CD14-positive monocyte (primary cell): ENCODE measurements around the gene GINS2. TPM values are rescaled to one million over a fixed set of nuclear protein-coding genes. Genes with fewer than 3 reads are reported as not detected.

ENCODE experiments used
- DNase-seq, 3 donors: peaks; one replicate each; pipeline ENCODE4 v3.0.0-alpha.2; 2011 to 2022
- H2AFZ ChIP-seq: 2 replicates; pipeline ENCODE4 v1.6.0; 2012; ENCODE audit warnings: mild to moderate bottlenecking, low read depth, low read length, inconsistent platforms; ENCODE audit not compliant: insufficient read depth, poor library complexity, severe bottlenecking
- H3K27ac ChIP-seq, 2 donors: 1 replicate in 1 of 2; 2 replicates in 1 of 2; pipeline ENCODE4 v1.5.1; 2012 to 2013; ENCODE audit warnings: low read length in 2 of 2, control low read depth in 1 of 2, inconsistent platforms in 1 of 2, low read depth in 1 of 2, mild to moderate bottlenecking in 1 of 2
- H3K27me3 ChIP-seq, 2 donors: one replicate each; pipeline versions ENCODE4 v1.6.0 to v1.6.1; 2011 to 2013; ENCODE audit warnings: low read length in 2 of 2; ENCODE audit not compliant: control insufficient read depth in 2 of 2, insufficient read depth in 2 of 2
- H3K36me3 ChIP-seq, 2 donors: replicated peaks in 1 of 2; 1 replicate in 1 of 2; 2 replicates in 1 of 2; pipeline versions ENCODE4 v1.5.1 to v1.6.1; 2012 to 2013; ENCODE audit warnings: low read length in 2 of 2, control low read depth in 1 of 2, inconsistent platforms in 1 of 2, mild to moderate bottlenecking in 1 of 2; ENCODE audit not compliant: insufficient read depth in 2 of 2, control insufficient read depth in 1 of 2
- H3K4me1 ChIP-seq, 2 donors: 1 replicate in 1 of 2; 2 replicates in 1 of 2; pipeline versions ENCODE4 v1.5.1 to v1.6.1; 2012 to 2013; ENCODE audit warnings: low read length in 2 of 2, control low read depth in 1 of 2, inconsistent platforms in 1 of 2, mild to moderate bottlenecking in 1 of 2, moderate library complexity in 1 of 2; ENCODE audit not compliant: insufficient read depth in 2 of 2, control insufficient read depth in 1 of 2
- H3K4me2 ChIP-seq: replicated peaks from 2 replicates; pipeline ENCODE3; 2012; ENCODE audit warnings: low read length, moderate library complexity, mild to moderate bottlenecking; ENCODE audit not compliant: poor library complexity, severe bottlenecking; ENCODE audit errors: extremely low read depth
- H3K4me3 ChIP-seq, 3 experiments: fragments of 200-600 bp in 1 of 3; sonication (generic) in 1 of 3; replicated peaks in 1 of 3; 1 replicate in 2 of 3; 2 replicates in 1 of 3; pipeline ENCODE4 v1.5.1; 2011 to 2013; ENCODE audit warnings: low read length in 3 of 3, mild to moderate bottlenecking in 3 of 3, control low read depth in 2 of 3, low read depth in 2 of 3, inconsistent platforms in 1 of 3, moderate library complexity in 1 of 3
- H3K79me2 ChIP-seq: 2 replicates; pipeline ENCODE4 v1.6.0; 2012; ENCODE audit warnings: mild to moderate bottlenecking, control low read depth, inconsistent platforms, low read length, moderate library complexity; ENCODE audit not compliant: insufficient read depth
- H3K9ac ChIP-seq: 2 replicates; pipeline ENCODE4 v1.6.0; 2017; ENCODE audit warnings: low read length, mild to moderate bottlenecking; ENCODE audit not compliant: insufficient read depth, poor library complexity, severe bottlenecking
- H3K9me3 ChIP-seq, 2 donors: replicated peaks in 1 of 2; 1 replicate in 1 of 2; 2 replicates in 1 of 2; pipeline versions ENCODE4 v1.5.1 to v1.6.1; 2012 to 2013; ENCODE audit warnings: low read length in 2 of 2, control low read depth in 1 of 2; ENCODE audit not compliant: control insufficient read depth in 1 of 2, insufficient read depth in 1 of 2
- H4K20me1 ChIP-seq: 2 replicates; pipeline ENCODE4 v1.6.0; 2012; ENCODE audit warnings: mild to moderate bottlenecking, low read length, control low read depth, moderate library complexity; ENCODE audit not compliant: insufficient read depth
- H3K27ac Mint-ChIP-seq, 7 donors: one replicate each; pipeline ENCODE4 v1.8.0; 2020; ENCODE audit warnings: mild to moderate bottlenecking in 7 of 7, mixed read lengths in 7 of 7, moderate library complexity in 6 of 7, inconsistent platforms in 2 of 7
- H3K27me3 Mint-ChIP-seq, 3 donors: one replicate each; pipeline ENCODE4 v1.8.0; 2021 to 2022; ENCODE audit warnings: low read depth in 3 of 3, mild to moderate bottlenecking in 3 of 3, mixed read lengths in 3 of 3, moderate library complexity in 3 of 3, inconsistent platforms in 1 of 3
- H3K36me3 Mint-ChIP-seq, 2 donors: one replicate each; pipeline ENCODE4 v1.8.0; 2020; ENCODE audit warnings: mixed read lengths in 2 of 2, inconsistent platforms in 1 of 2, mild to moderate bottlenecking in 1 of 2
- H3K4me1 Mint-ChIP-seq: one replicate; pipeline ENCODE4 v1.8.0; 2020; ENCODE audit warnings: mild to moderate bottlenecking, mixed read lengths
- H3K4me3 Mint-ChIP-seq, 2 donors: one replicate each; pipeline ENCODE4 v1.8.0; 2020; ENCODE audit warnings: mild to moderate bottlenecking in 2 of 2, mixed read lengths in 2 of 2, moderate library complexity in 1 of 2
- H3K9me3 Mint-ChIP-seq, 7 donors: one replicate each; pipeline ENCODE4 v1.8.0; 2020 to 2022; ENCODE audit warnings: mixed read lengths in 7 of 7, mild to moderate bottlenecking in 6 of 7, moderate library complexity in 6 of 7, inconsistent platforms in 2 of 7
- WGBS: methylation state at CpG from one replicate; pipeline ENCODE4 v1.1.5; 2013; ENCODE audit warnings: missing lambda C conversion rate; ENCODE audit not compliant: insufficient coverage; 5-methylcytosine and 5-hydroxymethylcytosine counted together
- intact Hi-C, 2 donors: fragments of 100-400 bp; cut with micrococcal nuclease; formaldehyde crosslinking; loops; one replicate each; pipeline versions ENCODE4 v1.15.0 to v1.15.1; 2023
- polyA plus RNA-seq, 3 donors: library from polyadenylated mRNA; depleted of rRNA in 1 of 3; unstranded in 2 of 3; stranded (reverse) in 1 of 3; fragments of 300-500 nt in 2 of 3; fragments of >200 nt in 1 of 3; fragmentation: Illumina TruSeq in 2 of 3; gene quantifications; 1 replicate in 2 of 3; 2 replicates in 1 of 3; pipeline ENCODE4 v1.2.3, GENCODE V29; 2012 to 2021
- TF ChIP-seq, protein P1 (sequence below): fragments of 200-600 bp; IDR thresholded peaks from one replicate; pipeline ENCODE4 v1.8.0; 2022; ENCODE audit warnings: antibody characterized with exemption, mild to moderate bottlenecking

GINS2 gene
- polyA plus RNA-seq, 3 donors, result 0.13 to 0.28 TPM; not detected in 1

DNA sequence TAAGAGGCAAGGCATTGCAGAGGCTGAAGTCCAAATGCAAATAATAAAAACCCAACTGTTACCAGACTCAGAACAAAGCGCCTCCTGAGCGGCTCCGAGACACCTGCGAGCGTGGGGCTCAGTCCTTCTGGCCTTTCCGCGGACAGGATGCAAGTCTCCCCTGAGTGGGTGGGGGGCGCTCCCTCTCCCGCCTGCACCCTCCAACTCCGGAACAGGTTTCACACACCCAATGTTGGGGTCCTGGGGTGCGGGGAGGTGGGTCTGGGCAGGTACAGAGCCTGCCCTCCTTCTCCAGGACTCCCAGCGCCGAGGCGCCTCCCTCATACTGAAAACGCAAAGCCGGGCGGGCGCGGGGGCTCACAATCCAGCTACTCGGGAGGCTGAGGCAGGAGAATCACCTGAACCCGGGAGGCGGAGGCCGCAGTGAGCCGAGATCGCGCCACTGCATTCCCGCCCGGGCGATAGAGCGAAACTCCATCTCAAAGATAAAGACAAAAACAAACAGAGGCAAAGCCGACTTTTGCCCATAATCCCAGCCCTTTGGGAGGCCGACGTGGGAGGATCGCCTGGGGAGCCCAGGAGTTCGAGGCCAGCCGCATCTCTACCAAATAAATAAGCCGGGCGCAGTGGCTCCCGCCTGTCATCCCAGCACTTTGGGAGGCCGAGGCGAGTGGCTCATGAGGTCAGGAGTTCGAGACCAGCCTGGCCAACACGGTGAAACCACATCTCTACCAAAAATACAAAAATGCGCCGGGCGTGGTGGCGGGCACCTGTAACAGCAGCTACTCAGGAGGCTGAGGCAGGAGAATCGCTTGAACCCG lies 893 bp downstream of the GINS2 start:
- Histone ChIP-seq H3K4me1 (peaks cover 16 to 22% of the 10 kb centered on the region in 2 donors), H3K4me3 (peak overlapping the region in 2 of 3 experiments; percentile 40 to 76), H3K9me3 (no peaks in the 10 kb centered on the region), H3K4me2 (peak overlapping the region; percentile 77), H3K27ac (no peak overlapping the region), H3K27me3 (no peaks in the 10 kb centered on the region), H3K9ac (peak overlapping the region; percentile 19), H3K79me2 (peaks cover 28% of the 10 kb centered on the region), H4K20me1 (no peaks in the 10 kb centered on the region), H3K36me3 (no peaks in the 10 kb centered on the region), H2AFZ (peak overlapping the region; percentile 87)
- TF ChIP-seq, protein P1, sequence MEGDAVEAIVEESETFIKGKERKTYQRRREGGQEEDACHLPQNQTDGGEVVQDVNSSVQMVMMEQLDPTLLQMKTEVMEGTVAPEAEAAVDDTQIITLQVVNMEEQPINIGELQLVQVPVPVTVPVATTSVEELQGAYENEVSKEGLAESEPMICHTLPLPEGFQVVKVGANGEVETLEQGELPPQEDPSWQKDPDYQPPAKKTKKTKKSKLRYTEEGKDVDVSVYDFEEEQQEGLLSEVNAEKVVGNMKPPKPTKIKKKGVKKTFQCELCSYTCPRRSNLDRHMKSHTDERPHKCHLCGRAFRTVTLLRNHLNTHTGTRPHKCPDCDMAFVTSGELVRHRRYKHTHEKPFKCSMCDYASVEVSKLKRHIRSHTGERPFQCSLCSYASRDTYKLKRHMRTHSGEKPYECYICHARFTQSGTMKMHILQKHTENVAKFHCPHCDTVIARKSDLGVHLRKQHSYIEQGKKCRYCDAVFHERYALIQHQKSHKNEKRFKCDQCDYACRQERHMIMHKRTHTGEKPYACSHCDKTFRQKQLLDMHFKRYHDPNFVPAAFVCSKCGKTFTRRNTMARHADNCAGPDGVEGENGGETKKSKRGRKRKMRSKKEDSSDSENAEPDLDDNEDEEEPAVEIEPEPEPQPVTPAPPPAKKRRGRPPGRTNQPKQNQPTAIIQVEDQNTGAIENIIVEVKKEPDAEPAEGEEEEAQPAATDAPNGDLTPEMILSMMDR, result no peak
- intact Hi-C loops, result loop anchor here in 1 of 2 donors (5.0 kb wide), 1 partner anchor 71 kb away; no protein-coding TSS in a partner anchor
- WGBS, result 88% methylated on average over 38 of the region's 49 CpGs
- H3K4me3 Mint-ChIP-seq, result peak overlapping the region; percentile 75 to 82
- peaks cover 23% of the 10 kb centered on the region for H3K4me1 Mint-ChIP-seq
- H3K36me3 Mint-ChIP-seq, result peaks cover 2 to 22% of the 10 kb centered on the region in 2 donors
- H3K9me3 Mint-ChIP-seq, result no peaks in the 10 kb centered on the region
- DNase-seq, result no peak
- peak overlapping the region in 1 of 7 donors; percentile 55 for H3K27ac Mint-ChIP-seq
- H3K27me3 Mint-ChIP-seq, result peaks cover 11 to 13% (median 13%) of the 10 kb centered on the region in 3 donors

DNA sequence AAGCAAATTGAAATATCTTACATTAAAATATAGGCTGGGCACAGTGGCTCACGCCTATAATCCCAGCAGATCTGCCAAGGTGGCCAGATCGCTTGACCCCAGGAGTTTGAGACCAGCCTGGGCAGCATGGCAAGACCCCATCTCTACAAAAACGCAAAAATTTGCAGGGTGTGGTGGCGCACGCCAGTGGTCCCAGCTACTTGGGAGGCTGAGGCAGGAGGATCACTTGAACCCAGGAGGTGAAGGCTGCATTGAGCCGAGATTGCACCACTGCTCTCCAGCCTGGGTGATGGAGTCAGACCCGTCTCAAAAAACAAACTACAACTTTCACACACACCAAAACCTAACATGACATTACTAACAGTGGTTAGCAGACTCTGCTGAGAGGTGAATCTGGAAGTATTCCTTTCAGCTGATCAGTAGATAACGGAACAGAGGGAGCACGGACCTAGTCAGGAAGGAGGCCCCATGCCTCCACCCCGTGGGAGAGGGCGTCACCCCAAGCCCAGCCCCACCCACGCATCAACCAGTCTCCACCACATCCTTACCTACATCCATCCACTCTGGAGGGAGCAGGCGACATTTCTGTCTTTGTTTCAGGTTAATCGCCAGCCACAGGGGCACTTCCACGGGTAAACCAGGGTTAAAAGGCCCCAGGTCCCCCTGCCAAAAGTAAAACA lies 1.7 kb downstream of the GINS2 start:
- Histone ChIP-seq H3K79me2 (peaks cover 28% of the 10 kb centered on the region), H3K4me2 (no peak overlapping the region), H3K9ac (no peak overlapping the region), H3K4me1 (peaks cover 16 to 22% of the 10 kb centered on the region in 2 donors), H2AFZ (no peak overlapping the region), H3K4me3 (no peak overlapping the region), H3K27ac (no peak overlapping the region), H3K9me3 (no peaks in the 10 kb centered on the region), H3K27me3 (no peaks in the 10 kb centered on the region), H3K36me3 (no peaks in the 10 kb centered on the region), H4K20me1 (no peaks in the 10 kb centered on the region)
- Mint-ChIP-seq H3K4me1 (peaks cover 23% of the 10 kb centered on the region), H3K4me3 (no peak overlapping the region), H3K27me3 (peaks cover 10 to 12% (median 11%) of the 10 kb centered on the region in 3 donors), H3K27ac (no peak overlapping the region), H3K36me3 (peaks cover 2 to 23% of the 10 kb centered on the region in 2 donors), H3K9me3 (no peaks in the 10 kb centered on the region)
- WGBS, result 69% methylated on average over 9 of the region's 15 CpGs
- intact Hi-C loops, result loop anchor here in 1 of 2 donors (5.0 kb wide), 1 partner anchor 70 kb away; no protein-coding TSS in a partner anchor
- TF ChIP-seq, protein P1, result no peak
- no peak for DNase-seq
